Stimulated activated CD8-positive, alpha-beta memory T cell treated with anti-CD3 and anti-CD28 coated beads, Interleukin-4, amount 100 ng/mL, for 24 hours (primary cell): Measurements from ENCODE around the gene LMOD3.

Experiments used
- DNase-seq: peaks from one replicate; pipeline ENCODE4 v3.0.0-alpha.2; 2020; ENCODE audit warnings: low read depth

LMOD3 gene

GRCh38 chr3:69058180-69058946, 64.0 kb downstream of the LMOD3 start:
- no peak for DNase-seq
